ENCODE data around the gene KIAA1210.
A peak's percentile ranks its signal among the peaks of the same experiment; 100 is the strongest.

The KIAA1210 gene

DNA sequence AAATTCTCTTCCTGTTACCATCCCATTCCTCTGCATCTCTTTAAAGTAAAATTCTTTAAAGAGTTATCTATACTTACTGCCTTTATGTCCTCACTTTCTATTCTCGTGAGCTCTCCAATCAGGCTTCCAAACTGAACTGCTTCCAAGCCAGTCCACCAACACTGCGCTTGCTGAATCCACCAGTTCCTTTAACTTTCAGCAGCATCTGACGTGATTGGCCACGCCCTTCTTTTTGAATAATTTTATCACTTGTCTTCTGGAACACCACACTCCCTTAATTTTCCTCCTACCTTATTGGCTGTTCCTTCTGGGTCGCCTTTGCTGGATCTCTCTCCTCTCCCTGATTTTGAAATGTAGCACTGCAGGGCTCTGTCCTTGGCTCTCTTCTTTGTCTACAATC, at the start of gene KIAA1210:
KIAA1210 (minus strand) TSS at position 163 of the 400 bp plus-strand sequence. CDS start 4,170 bp downstream, outside the sequence.
- DNase-seq (ENCODE audit: low read depth in 1 of 2, low spot score in 1 of 2): no peak

DNA sequence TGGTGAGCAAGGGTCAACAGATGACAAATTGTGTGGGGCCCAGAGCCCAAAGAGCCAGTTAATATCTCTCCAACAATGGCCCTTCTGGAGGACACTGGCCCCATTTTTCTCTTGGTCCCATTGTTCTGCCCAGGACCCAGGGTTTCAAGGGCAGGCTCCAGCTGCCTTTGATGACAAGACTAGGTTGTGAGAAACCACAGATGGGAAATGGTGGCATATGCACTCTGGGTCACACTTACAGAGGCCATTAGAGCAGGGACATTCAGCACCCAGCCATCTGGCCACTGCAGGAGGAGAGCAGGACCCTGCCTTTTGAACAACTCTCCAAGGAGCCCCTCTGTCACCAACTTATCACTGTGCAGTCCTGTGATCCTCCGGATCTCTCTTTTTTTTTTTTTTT, 49.7 kb upstream of the KIAA1210 start:
- DNase-seq (ENCODE audit: low read depth in 1 of 2, low spot score in 1 of 2): no peak

DNA sequence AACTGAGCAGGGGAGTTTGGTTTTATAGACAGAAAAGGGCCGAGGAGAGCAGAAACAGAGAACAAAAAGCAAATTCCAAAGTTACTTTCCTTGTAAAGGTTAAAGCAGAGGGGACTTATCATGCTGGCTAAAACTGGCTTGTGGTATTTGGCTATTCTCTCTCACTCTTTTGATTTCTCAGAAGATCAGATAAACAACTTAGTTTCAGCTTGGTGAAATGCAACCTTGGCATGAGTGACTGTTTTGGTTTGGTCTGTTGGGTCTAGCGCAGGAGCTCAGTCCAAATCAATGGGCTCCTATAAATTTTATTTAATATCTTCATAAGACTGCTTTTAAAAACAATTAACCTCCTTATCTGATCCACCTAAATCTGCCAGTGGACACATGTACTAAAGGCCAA, 47.3 kb upstream of the KIAA1210 start:
- no peak for DNase-seq (ENCODE audit: low read depth in 1 of 2, low spot score in 1 of 2)

DNA sequence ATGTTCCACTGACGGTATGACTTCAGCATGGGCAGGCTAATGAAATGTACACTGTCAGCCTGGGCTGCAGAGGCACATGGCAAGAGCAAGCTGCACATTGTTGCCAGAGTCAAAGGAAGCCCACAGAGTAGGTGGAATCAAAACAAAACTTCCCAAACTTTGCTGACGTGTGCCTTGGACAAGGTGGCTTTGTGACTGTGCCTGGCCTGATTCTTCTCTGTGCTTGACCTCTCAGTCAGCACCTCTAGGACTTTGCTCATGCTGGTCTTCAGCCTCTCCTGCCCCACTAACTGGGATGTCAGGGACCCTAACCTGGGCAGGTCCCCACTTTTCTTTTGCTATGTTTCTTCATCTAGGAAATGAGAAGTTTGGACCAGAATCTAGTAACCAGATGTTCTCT, 40.5 kb upstream of the KIAA1210 start:
- DNase-seq (ENCODE audit: low read depth in 1 of 2, low spot score in 1 of 2): no peak

DNA sequence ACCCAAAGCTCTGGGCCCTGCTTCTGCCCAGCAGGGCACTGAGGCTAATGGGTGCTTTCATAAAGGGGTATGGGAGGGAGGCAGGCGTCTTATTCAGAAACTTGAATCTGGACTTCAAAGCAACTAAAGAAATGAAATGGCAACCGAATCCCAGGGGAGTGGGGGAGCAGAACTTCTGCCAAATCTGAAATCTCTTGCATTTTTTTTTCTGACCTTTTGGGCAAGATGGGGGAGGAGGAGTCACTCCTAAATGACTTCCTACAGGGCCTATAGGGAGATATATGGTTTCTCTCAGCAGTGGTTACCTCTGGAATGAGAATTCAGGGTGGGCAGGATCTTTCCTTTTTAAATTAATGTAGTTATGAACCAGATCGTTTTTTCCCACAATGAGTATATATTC, 30.6 kb upstream of the KIAA1210 start:
- no peak for DNase-seq (ENCODE audit: low read depth in 1 of 2, low spot score in 1 of 2)

DNA sequence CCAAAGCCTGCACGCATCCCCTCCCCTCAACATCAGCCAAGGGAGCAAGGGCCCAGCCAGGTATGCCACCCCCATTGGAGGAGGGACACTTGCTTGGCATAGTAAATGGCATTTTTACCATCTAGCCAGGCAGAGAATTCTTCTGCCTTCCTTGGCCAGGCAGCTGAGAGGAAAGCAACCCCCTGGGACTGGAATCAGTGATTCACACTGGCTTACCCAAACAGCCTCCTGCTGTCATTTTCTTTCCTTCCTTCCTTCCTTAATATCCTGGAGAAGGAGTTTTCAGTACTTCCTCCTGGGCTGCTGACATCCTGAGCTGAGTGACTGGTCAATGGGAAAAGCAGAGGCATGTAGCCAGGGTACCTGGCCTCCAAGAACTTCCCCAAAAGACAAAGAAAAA, 28.6 kb upstream of the KIAA1210 start:
- no peak for DNase-seq (ENCODE audit: low read depth in 1 of 2, low spot score in 1 of 2)

DNA sequence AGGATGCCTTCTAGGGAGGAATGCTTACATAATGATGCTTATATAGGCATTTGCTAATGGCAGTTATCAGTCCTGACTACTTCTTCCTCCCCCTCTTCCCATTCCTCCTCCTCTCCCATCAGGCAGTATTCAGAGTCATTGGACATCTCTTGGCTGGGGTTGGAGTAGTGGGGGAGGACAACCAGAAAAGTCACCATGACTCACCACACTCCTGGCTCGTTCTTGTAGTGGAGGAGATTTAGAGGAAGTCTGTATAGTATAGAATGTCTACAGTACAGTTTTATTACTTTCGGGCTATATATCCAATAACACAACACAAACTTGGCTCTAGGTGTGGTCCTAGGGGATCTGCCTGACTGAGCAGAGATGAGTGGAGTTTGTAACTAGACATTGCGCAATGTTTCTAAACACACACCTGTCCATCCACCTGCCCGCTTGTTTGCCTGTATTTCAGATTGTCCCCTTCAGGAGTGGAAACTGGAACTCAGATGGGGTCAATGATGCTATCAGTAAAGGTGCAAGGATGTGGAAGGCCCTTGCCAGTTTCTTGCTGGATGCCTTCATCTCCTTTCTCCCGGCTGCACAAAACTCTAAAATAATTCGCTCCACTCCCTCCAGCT, 27.9 kb upstream of the KIAA1210 start:
- DNase-seq (ENCODE audit: low read depth in 1 of 2, low spot score in 1 of 2): no peak

DNA sequence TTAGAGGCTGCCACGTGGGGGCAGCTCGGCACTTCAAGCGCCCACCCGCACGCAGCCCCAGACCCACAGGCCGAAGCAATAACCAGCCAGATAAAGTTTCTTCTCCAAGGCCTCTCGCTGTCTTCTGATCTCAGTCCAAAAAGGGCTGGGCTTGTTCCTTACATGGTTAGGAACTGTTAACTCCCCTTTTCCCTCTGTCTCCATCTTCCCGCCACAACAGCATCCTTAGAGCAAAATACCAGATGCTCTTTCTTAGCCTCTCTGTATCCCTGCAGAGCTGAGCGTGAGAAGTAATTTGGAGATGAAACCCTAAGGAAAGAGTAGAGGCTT, 23.4 kb upstream of the KIAA1210 start:
- DNase-seq (ENCODE audit: low read depth in 1 of 2, low spot score in 1 of 2): no peak

DNA sequence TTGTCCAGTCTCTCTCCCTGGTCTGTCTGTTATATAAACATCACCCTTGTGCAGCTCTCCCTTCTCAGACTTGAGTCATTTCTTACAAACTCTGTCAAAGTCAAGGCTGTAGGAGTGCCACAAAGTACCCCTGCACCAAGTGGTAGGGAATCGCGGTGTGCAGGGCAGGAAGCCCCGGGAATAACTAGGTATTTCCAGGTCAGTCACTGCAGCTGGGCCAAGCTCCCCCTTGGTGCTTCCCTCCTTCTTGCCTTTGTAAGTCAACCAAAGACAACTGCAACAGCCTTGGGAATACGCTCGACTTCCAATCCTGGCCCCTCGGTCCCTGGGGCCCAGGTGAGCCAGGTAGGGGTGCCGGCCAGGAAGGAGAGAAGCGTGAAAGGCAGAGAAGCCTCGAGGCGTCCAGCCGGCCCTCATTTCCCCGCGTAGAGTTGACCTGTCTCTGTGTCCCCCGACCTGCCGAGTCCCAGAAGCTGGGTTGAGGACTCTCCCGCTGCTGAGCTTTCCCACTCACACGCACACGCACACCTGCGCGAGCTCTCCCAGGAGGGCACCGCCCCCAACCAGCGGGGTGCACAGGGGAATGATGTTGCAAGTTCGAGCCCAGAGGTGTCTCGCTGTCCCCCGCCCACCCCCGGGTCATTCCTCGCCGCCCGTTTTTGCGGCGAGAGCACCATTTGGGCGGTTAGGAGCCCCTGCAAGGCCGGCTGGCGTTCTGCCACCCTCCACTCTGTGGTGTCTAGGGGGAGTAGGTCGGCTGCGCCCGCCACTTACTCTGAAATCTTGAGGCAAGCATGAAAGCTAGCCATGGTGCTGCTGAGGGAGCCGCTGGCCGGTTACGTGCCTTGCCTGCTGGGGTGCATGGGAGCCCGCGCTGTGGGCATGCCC, 22.8 kb upstream of the KIAA1210 start:
- DNase-seq (ENCODE audit: low read depth in 1 of 2, low spot score in 1 of 2): no peak

DNA sequence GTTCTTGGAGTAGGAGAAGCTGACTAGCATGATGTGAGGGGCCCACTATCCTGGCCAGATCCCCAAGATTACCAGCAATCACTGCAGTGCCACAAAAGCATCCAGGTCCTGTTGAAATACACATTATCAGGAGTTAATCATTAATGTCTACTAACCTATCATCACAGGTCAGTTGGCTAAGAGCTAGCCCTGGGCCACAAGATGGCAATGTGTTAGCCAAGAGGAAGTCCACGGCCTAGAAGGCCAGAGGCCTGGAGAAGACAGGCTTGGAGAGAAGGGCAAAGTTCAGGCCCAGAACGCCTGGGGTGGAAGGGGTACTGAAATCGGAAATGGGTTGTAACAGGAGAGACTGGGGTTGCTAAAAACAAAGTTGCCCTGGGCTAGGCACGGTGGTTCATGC, 19.9 kb upstream of the KIAA1210 start:
- no peak for DNase-seq (ENCODE audit: low read depth in 1 of 2, low spot score in 1 of 2)

DNA sequence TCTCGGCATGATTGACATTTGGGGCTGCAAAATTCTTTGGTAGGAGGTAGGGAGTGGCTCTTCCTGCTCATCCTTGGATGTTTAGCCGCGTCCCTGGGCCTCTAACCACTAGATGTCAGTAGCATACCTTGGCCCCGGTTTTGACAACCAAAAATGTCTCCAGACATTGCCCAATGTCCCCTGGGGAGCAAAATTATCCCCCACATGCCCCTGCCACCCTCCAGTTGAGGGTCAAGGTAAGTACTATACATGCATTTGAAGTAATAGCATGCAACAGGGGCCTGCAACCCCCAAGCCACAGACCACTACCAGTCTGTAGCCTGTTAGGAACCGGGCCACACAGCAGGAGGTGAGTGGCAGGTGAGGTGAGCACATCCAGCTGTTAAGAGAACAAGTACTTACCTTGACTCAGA, 17.6 kb upstream of the KIAA1210 start:
- no peak for DNase-seq (ENCODE audit: low read depth in 1 of 2, low spot score in 1 of 2)

DNA sequence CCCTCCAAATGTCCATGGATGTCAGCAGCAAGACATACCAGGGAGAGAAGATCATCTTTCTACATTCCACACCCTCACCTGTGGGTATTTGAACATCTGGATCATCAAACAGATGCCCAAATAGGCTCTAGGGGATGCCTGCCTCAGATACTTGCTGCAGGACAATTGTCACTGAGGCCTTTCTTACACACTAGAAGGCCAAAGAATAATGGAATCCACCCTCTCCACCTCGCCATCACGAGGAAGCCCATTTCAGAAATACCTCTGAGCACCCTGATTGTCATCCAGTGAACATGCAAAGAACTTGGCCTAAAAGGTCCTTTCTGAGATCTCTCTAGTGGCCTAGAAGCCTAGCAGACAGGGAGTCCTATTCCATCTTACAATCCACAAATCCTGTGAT, 6.9 kb upstream of the KIAA1210 start:
- DNase-seq (ENCODE audit: low read depth in 1 of 2, low spot score in 1 of 2): no peak

DNA sequence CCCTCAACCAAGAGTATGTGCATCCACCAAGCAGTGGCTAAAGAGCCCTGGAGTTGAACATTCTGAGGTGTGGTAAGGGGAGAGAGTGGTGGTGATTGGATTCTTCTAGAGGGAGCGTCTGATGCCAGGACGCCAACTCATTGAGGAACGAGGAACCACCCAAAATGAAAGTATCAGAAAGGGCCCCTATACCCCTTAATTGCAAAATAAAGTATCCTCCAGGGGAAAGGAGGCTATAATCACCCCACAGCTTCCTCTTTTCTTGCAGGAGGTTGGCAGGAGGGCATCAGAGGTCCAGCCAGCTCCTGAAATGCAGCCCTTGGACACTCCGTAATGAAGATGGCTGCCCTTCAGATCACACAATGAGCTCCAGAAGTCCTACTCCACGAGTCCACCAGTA, 5.3 kb upstream of the KIAA1210 start:
- DNase-seq (ENCODE audit: low read depth in 1 of 2, low spot score in 1 of 2): no peak

DNA sequence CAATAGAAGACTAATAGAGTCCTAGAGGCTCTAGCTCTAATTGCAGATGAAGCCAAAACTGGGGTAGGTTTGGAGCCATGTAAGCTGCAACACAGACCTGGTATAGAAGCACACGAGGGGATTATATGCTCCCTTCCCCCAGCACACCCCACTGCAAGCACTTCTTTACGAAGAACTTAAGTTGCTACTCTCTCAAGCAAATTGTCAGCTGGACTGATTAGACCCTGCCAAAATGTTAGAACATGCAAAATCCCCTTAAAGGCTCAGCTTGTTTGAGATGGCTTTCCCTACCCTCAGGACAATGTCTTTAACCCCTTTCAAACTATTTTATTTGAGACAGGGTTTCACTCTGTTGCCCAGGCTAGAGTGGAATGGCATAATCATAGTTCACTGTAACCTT, 4.7 kb upstream of the KIAA1210 start:
- DNase-seq (ENCODE audit: low read depth in 1 of 2, low spot score in 1 of 2): no peak

DNA sequence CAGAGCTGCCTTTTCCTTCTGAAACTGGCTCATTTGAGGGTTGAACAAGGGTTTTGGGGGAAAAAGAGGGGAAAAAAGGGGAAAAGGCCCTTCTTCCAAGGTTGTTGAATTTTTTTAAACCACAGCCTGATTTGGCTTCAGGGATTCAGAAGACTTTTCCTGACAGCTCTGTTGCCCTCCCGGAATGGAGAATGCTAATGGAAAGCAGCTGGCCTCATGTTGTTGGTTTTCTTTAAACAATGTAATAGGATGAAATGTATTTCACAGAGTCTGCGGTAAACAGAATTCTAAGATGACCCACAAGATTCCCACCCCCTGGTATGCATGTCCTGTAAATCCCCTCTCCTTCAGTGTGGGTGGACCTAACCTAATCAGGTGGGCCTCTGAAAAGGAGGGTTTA, 3.3 kb upstream of the KIAA1210 start:
- no peak for DNase-seq (ENCODE audit: low read depth in 1 of 2, low spot score in 1 of 2)

DNA sequence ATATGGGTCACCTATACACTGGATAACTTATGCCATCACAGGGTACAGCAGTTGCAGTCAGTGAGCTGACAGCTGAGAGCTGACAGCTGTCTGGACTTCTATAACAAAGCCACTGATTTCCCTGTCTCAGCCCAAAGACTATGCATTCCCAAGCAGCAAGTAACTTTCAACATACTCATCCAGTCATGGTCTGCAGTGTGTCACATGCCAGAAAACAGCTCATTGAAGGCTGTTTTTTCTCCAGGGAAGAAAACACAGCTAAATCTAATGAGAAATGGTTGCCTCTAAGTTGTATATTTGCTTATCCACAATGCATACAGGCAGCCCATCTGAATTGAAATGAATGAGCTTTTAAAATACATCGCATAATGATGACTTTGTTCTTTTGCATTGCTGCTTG, 6.3 kb downstream of the KIAA1210 start:
- no peak for DNase-seq (ENCODE audit: low read depth in 1 of 2, low spot score in 1 of 2)

DNA sequence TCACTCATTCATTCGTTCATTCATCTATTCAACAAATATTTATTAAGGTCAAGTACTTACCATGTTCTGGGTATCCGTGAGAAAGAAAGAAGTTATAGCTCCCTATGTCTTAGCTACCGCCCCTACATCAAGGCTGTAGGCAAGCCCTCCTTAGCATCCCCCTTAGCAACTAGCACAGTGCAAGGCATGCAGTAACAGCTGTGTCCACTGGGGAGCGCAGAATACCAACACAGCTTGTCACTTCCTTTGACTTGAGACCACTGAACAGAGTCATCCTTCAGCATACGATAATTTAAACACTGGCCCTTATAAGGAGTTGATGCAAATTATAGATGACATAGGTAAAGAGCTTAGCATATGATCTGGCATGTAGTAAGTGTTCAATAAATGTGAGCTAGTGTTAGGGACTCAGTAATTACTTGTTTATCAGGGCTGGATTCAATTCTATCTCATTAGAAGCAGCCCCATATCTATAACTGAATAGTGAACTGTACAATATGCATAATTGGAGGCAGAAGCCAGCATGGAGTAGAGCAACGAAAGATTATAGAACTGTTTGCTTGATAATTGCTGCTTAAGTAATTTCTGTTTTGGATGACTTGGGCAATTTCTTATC, 8.7 kb downstream of the KIAA1210 start:
- peak; percentile 1 to 7 for DNase-seq (ENCODE audit: low read depth in 1 of 2, low spot score in 1 of 2)

DNA sequence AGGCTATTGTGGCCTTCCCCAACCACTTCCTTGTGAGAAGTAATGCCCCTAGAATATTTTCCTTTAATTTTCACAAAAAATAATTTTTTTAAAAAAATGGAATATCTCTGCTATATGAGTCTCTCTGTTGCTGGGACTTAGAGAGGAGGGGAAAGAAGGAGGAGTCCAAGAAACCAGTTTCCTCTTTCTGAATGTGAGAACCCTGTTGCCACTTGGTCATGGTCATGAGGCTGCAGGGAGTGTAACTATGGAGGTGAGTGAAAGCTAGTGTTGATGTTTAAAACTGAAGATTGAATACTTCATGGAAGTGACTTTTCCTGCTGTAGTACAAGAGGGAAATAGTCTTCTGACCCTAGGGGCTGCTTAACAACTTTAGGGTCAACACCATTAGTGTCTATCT, 20.4 kb downstream of the KIAA1210 start:
- no peak for DNase-seq (ENCODE audit: low read depth in 1 of 2, low spot score in 1 of 2)

DNA sequence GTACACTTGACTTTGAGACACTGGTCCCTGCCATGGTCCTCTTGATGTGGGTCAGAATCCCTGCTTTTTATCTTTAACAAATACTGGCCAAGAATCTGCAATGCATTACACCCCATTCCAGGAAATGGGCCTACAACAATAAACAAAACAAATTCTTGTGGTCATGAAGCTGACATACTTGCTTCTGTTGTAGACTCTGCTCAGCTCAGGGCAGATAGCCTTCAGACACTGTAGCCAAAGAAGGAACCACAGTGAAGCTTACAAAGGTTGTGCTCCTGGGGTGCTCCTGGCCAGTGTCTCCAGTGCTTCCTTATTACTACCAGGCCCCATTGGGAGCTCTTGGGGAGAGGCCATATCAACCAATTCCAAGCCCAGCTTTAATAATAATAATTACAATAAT, 21.8 kb downstream of the KIAA1210 start:
- DNase-seq (ENCODE audit: low read depth in 1 of 2, low spot score in 1 of 2): no peak

DNA sequence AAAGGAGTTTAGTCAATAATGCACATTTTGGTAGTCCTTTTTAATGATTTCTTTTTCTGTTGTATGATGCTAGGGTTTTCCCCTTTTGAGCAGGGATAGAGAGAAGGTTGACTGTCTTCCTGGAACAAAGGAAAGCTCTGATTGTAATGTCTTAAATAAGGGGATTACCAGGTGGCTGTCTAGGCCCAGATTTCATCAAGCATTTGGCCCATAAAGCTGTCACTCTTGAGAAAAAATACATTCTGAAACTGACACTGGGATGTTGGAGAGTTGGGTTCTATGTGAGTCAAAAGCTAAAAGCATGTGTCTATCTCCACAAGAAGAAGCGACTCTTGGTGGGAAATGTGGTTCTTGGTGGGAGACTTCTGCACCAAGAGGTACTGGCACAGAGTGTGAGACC, 26.4 kb downstream of the KIAA1210 start:
- DNase-seq (ENCODE audit: low read depth in 1 of 2, low spot score in 1 of 2): no peak

DNA sequence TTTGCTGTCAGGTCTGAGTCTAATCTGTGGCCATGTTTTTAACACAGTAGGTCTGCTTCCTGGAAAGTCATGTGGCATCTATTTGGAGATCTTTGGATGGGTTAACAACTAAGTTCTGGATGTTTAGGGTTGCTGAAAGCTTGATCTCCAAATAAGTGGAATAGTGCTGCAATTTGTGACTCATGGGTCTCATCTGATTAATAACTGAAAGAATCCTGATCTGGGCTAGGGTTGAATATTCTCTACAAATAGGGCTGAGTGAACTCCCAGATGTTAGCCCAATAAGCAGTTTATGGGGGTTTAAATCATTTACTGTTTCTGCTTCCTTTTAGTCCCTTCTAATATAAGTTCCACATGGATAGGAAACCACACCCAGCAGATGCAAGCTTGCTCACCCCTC, 31.7 kb downstream of the KIAA1210 start:
- DNase-seq (ENCODE audit: low read depth in 1 of 2, low spot score in 1 of 2): no peak

DNA sequence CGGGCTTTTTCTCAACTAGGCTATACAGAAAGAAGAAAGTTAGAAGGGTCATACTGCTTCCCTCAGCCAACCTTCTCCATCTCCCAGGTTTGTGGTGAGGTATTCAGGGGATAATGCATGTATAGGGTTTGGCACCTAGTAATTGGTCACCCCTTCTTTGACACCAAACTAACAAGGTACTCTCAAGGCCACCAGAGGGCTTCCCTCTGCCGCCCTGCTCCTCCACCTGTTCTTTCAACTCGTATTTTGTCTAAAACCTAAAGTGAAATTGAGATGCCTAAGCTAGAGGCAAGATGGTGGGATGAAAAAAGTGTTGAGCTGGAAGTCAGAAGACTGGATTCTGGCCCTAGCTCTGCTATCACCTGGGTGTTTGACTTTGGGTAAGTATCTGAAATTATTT, 32.8 kb downstream of the KIAA1210 start:
- DNase-seq (ENCODE audit: low read depth in 1 of 2, low spot score in 1 of 2): no peak
